K562 (cell line): ENCODE results near the gene UBE3B. TPM values are rescaled to one million over a fixed set of nuclear protein-coding genes. Genes with fewer than 3 reads are reported as not detected.

Experiments
- ATAC-seq: fragments of 200-7000 bp; cut with Tn5 transposase; 3 replicates; pipeline ENCODE4 v1.9.1; 2020; ENCODE audit warnings: moderate library complexity
- BruUV-seq: library from RNA; stranded (reverse); fragments of 400-500 nt; replicated peaks from 2 replicates; lab custom pipeline; 2021; lab: Mats Ljungman, UMichigan
- CTCF ChIA-PET: fragments of 300-600 bp; formaldehyde crosslinking; extraction: SDS; loops from one replicate; lab custom pipeline; 2021; ENCODE audit warnings: low intra/inter-chr PET ratio; lab: Yijun Ruan, JAX
- POLR2A ChIA-PET: fragments of 300-600, 350-650 bp; sonication (Branson Sonifier 250); formaldehyde crosslinking; extraction: SDS; loops from one replicate; lab custom pipeline; 2021; ENCODE audit warnings: antibody characterized with exemption, inconsistent platforms; lab: Yijun Ruan, JAX
- DNase-seq, 4 experiments: peaks; one replicate each; pipeline versions ENCODE4 v3.0.0 to v3.0.0-alpha.2; 2011 to 2018; ENCODE audit warnings: low spot score in 3 of 4, mixed read lengths in 3 of 4; ENCODE audit errors: extremely low read depth in 1 of 4
- FAIRE-seq: peaks from 2 replicates; lab custom pipeline; 2011; peaks lifted over from hg19 to GRCh38; lab: Jason Lieb, UNC
- H2AFZ ChIP-seq: 2 replicates; pipeline ENCODE4 v1.6.0; 2011; ENCODE audit warnings: low read depth, low read length, control low read depth, inconsistent platforms
- H3K27ac ChIP-seq: fragments of 200-600 bp; 3 replicates; pipeline ENCODE4 v1.8.0; 2011; ENCODE audit warnings: low read depth, mild to moderate bottlenecking, control low read depth, inconsistent platforms, low read length, moderate library complexity, mixed read lengths; ENCODE audit errors: extremely low read depth
- H3K27me3 ChIP-seq, 2 experiments: fragments of 300-600 bp in 1 of 2; 2 replicates in 1 of 2; 3 replicates in 1 of 2; pipeline versions ENCODE4 v1.6.0 to v1.8.0; 2011; ENCODE audit warnings: inconsistent platforms in 2 of 2, low read length in 2 of 2, mild to moderate bottlenecking in 1 of 2, mixed read lengths in 1 of 2, moderate library complexity in 1 of 2; ENCODE audit not compliant: control insufficient read depth in 2 of 2, insufficient read depth in 2 of 2
- H3K36me3 ChIP-seq: fragments of 300-600 bp; 3 replicates; pipeline ENCODE4 v1.8.0; 2011; ENCODE audit warnings: mild to moderate bottlenecking, low read length, inconsistent platforms; ENCODE audit not compliant: control insufficient read depth, insufficient read depth
- H3K4me1 ChIP-seq, 2 experiments: fragments of 200-600 bp in 1 of 2; replicated peaks in 1 of 2; 2 replicates in 1 of 2; 3 replicates in 1 of 2; pipeline versions ENCODE4 v1.5.1 to v1.8.0; 2011; ENCODE audit warnings: inconsistent platforms in 2 of 2, low read length in 2 of 2, mild to moderate bottlenecking in 1 of 2, mixed read lengths in 1 of 2, moderate library complexity in 1 of 2; ENCODE audit not compliant: control insufficient read depth in 2 of 2, insufficient read depth in 2 of 2
- H3K4me2 ChIP-seq: 2 replicates; pipeline ENCODE4 v1.6.1; 2011; ENCODE audit warnings: low read length, control low read depth, inconsistent platforms, mixed read lengths; ENCODE audit not compliant: insufficient read depth
- H3K4me3 ChIP-seq: fragments of 200-600 bp; sonication (generic), shearing (Covaris generic); 2 replicates; pipeline ENCODE4 v1.5.1; 2016; ENCODE audit warnings: control low read depth, inconsistent platforms
- H3K79me2 ChIP-seq: fragments of 200-600 bp; 3 replicates; pipeline ENCODE4 v1.8.0; 2011; ENCODE audit warnings: low read length, inconsistent platforms; ENCODE audit not compliant: control insufficient read depth, insufficient read depth
- H3K9ac ChIP-seq, 2 experiments: 2 replicates each; pipeline versions ENCODE4 v1.6.0 to v1.6.1; 2011; ENCODE audit warnings: low read depth in 2 of 2, low read length in 2 of 2, control low read depth in 1 of 2, inconsistent platforms in 1 of 2, mild to moderate bottlenecking in 1 of 2, mixed read lengths in 1 of 2; ENCODE audit not compliant: insufficient read depth in 1 of 2
- H3K9me1 ChIP-seq: one replicate; pipeline ENCODE4 v1.6.0; 2011; ENCODE audit warnings: inconsistent platforms, mild to moderate bottlenecking, low read length, moderate library complexity; ENCODE audit not compliant: control insufficient read depth, insufficient read depth
- H3K9me3 ChIP-seq: replicated peaks from 2 replicates; pipeline ENCODE4 v1.5.1; 2011; ENCODE audit warnings: low read depth, low read length, inconsistent platforms; ENCODE audit not compliant: control insufficient read depth, insufficient read depth
- H4K20me1 ChIP-seq: replicated peaks from 2 replicates; pipeline ENCODE4 v1.6.1; 2011; ENCODE audit warnings: low read length, inconsistent platforms, mixed read lengths; ENCODE audit not compliant: control insufficient read depth, insufficient read depth
- ADNP ChIP-seq: fragments of 200-800 bp; sonication (Bioruptor generic); IDR thresholded peaks from 2 replicates; pipeline ENCODE4 v1.6.1; 2016; ENCODE audit warnings: missing genetic modification characterization, missing compliant biosample characterization
- CBFA2T2 ChIP-seq: fragments of 450-650 bp; conservative IDR thresholded peaks from 2 replicates; pipeline ENCODE4 v1.6.1; 2017; ENCODE audit warnings: mild to moderate bottlenecking
- EGR1 ChIP-seq: fragments of 450-650 bp; conservative IDR thresholded peaks from 2 replicates; pipeline ENCODE4 v1.6.1; 2017; ENCODE audit warnings: mild to moderate bottlenecking
- L3MBTL2 ChIP-seq: fragments of 450-650 bp; IDR thresholded peaks from 2 replicates; pipeline ENCODE4 v1.6.1; 2016; ENCODE audit warnings: mild to moderate bottlenecking, moderate library complexity
- MTA1 ChIP-seq: fragments of 450-650 bp; IDR thresholded peaks from 2 replicates; pipeline ENCODE4 v1.6.1; 2017; ENCODE audit warnings: borderline replicate concordance
- MYC ChIP-seq, 2 experiments: fragments of 250-450 bp in 1 of 2; sonication (Bioruptor Pico) in 1 of 2; IDR thresholded peaks; 2 replicates each; pipeline versions ENCODE4 v1.5.1 to v1.6.1; 2012 to 2021; ENCODE audit warnings: low read depth in 2 of 2, borderline replicate concordance in 1 of 2, improper control_type of control experiment in 1 of 2, low read length in 1 of 2, mild to moderate bottlenecking in 1 of 2, moderate library complexity in 1 of 2
- PHF21A ChIP-seq: fragments of 450-650 bp; IDR thresholded peaks from 2 replicates; pipeline ENCODE4 v1.6.1; 2017; ENCODE audit warnings: low read depth, borderline replicate concordance
- SETDB1 ChIP-seq: IDR thresholded peaks from one replicate; pipeline ENCODE4 v1.6.1; 2012; ENCODE audit warnings: low read length, control low read depth, inconsistent platforms
- SMARCA4 ChIP-seq: fragments of 450-650 bp; IDR thresholded peaks from 2 replicates; pipeline ENCODE4 v1.6.1; 2016
- SRSF3 ChIP-seq: fragments of 200-400 bp; formaldehyde crosslinking; IDR thresholded peaks from 2 replicates; pipeline ENCODE4 v1.6.1; 2016; ENCODE audit warnings: mild to moderate bottlenecking, low read length, moderate library complexity; ENCODE audit not compliant: insufficient read depth
- ZNF143 ChIP-seq: sonication (generic); formaldehyde crosslinking; IDR thresholded peaks from 2 replicates; pipeline ENCODE4 v1.9.0; 2022; ENCODE audit warnings: mild to moderate bottlenecking, missing genetic modification reagents
- ZNF436 ChIP-seq: fragments of 250-450, 450-650 bp; sonication (Bioruptor Pico); formaldehyde crosslinking; IDR thresholded peaks from 2 replicates; pipeline ENCODE4 v1.7.0; 2020; ENCODE audit warnings: mild to moderate bottlenecking
- WGBS: fragments of 100-300 bp; shearing (Covaris generic); methylation state at CpG from one replicate; pipeline ENCODE4 v1.1.6; 2016; ENCODE audit warnings: low coverage, mixed read lengths; ENCODE audit not compliant: insufficient coverage; ENCODE audit errors: missing lambda C conversion rate; 5-methylcytosine and 5-hydroxymethylcytosine counted together
- in situ Hi-C: fragments of 300-500 bp; cut with MboI; formaldehyde crosslinking; loops from 4 replicates; pipeline ENCODE4 v1.15.0; 2018; ENCODE audit warnings: inconsistent platforms, mixed read lengths
- intact Hi-C: fragments of 100-400 bp; cut with micrococcal nuclease; formaldehyde crosslinking; loops from 2 replicates; pipeline ENCODE4 v1.14.2; 2022
- polyA plus RNA-seq, 8 experiments: library from polyadenylated mRNA; depleted of rRNA in 4 of 8; stranded (reverse) in 5 of 8; unstranded in 3 of 8; fragments of >200 nt; fragmentation: Nextera tagmentation in 2 of 8; fragmentation: Illumina TruSeq in 1 of 8; extraction: Ambion mirVana in 2 of 8; extraction: Trizol in 1 of 8; gene quantifications; 2 replicates each; pipeline versions ENCODE4 v1.2.1 to v1.2.3, GENCODE V29; 2011 to 2014; ENCODE audit warnings: inconsistent platforms in 1 of 8, missing spikeins in 1 of 8
- total RNA-seq, 7 experiments: library from RNA; depleted of rRNA in 6 of 7; stranded (reverse); fragments of >200 nt in 6 of 7; fragmentation: Illumina TruSeq in 2 of 7; extraction: Trizol in 2 of 7; gene quantifications; 2 replicates each; pipeline versions ENCODE4 v1.2.1 to v1.2.3, GENCODE V29; 2011 to 2021; ENCODE audit warnings: low replicate concordance in 1 of 7
- TF ChIP-seq, protein P1 (sequence below): fragments of 250-450 bp; sonication (Bioruptor Pico); IDR thresholded peaks from 2 replicates; pipeline ENCODE4 v1.5.0; 2022; ENCODE audit warnings: mild to moderate bottlenecking
- TF ChIP-seq, protein P2 (sequence below): sonication (generic); formaldehyde crosslinking; IDR thresholded peaks from 2 replicates; pipeline ENCODE4 v1.9.0; 2022; ENCODE audit warnings: mild to moderate bottlenecking, missing genetic modification reagents
- TF ChIP-seq, protein P3 (sequence below): fragments of 450-650 bp; IDR thresholded peaks from 2 replicates; pipeline ENCODE4 v1.6.1; 2017; ENCODE audit warnings: mild to moderate bottlenecking, moderate library complexity
- TF ChIP-seq, protein P4 (sequence below), 2 experiments: fragments of 450-650 bp in 1 of 2; IDR thresholded peaks; 2 replicates each; pipeline ENCODE4 v1.6.1; 2011 to 2017; ENCODE audit warnings: low read depth in 2 of 2, antibody characterized with exemption in 1 of 2, borderline replicate concordance in 1 of 2, low read length in 1 of 2, mild to moderate bottlenecking in 1 of 2, mixed read lengths in 1 of 2; ENCODE audit not compliant: control insufficient read depth in 1 of 2
- TF ChIP-seq, protein P5 (sequence below): fragments of 250-450 bp; sonication (Bioruptor Pico); IDR thresholded peaks from 2 replicates; pipeline ENCODE4 v1.8.0; 2022; ENCODE audit warnings: moderate library complexity, mild to moderate bottlenecking, inconsistent platforms

UBE3B gene
- total and polyA plus RNA-seq, 9 of the 15 experiments (the other 6 are each of a cell fraction or from before 2014, with no cell fraction given): 7.6 to 23.6 (median 15.5) TPM

DNA sequence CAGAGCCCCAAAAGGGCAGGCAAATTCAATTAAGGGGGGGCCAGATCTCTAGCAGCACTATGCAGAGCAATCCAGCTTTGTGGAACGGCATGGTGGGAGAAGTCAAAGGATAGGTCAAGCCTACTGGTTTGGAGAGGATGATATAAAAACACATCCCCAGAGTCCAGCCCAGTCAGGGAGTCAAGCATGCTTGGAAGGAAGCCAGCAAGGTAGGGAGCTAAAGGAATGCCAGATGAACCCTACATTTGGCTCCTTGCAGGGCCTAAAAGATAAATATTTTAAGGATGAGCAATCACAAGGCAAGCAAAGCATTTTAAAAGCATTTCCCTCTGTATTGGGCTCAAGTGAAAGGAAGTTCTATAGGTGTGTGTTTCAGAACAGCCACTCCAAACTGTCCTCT is 21.7 kb upstream of the UBE3B start:
- no peak for FAIRE-seq

More for the DNA sequence above, 21.7 kb upstream of the UBE3B start:
- no peaks in the 10 kb centered on the region for H3K9me3 ChIP-seq
- ATAC-seq (no peak), DNase-seq (no peak)
- peaks cover 90% of the 10 kb centered on the region for H3K36me3 ChIP-seq
- peaks cover 16% of the 10 kb centered on the region for H3K79me2 ChIP-seq
- CTCF ChIA-PET: no interaction called here
- no peak overlapping the region for H3K9ac ChIP-seq
- H3K4me3 ChIP-seq: no peak overlapping the region
- intact Hi-C loops (no loop called here), in situ Hi-C loops (no loop called here)
- H3K4me2 ChIP-seq: no peak overlapping the region
- H4K20me1 ChIP-seq: no peaks in the 10 kb centered on the region
- no peaks in the 10 kb centered on the region for H3K9me1 ChIP-seq
- H2AFZ ChIP-seq: no peak overlapping the region
- no TSS peak for BruUV-seq
- H3K27me3 ChIP-seq: no peaks in the 10 kb centered on the region
- no peak overlapping the region for H3K27ac ChIP-seq
- POLR2A ChIA-PET: no interaction called here
- H3K4me1 ChIP-seq: peaks cover 12% of the 10 kb centered on the region in 2 experiments
- 94% methylated on average over 1 of the region's 1 CpG for WGBS
- TF ChIP-seq CBFA2T2: no peak
- TF ChIP-seq SMARCA4: no peak
- TF ChIP-seq, protein P1, sequence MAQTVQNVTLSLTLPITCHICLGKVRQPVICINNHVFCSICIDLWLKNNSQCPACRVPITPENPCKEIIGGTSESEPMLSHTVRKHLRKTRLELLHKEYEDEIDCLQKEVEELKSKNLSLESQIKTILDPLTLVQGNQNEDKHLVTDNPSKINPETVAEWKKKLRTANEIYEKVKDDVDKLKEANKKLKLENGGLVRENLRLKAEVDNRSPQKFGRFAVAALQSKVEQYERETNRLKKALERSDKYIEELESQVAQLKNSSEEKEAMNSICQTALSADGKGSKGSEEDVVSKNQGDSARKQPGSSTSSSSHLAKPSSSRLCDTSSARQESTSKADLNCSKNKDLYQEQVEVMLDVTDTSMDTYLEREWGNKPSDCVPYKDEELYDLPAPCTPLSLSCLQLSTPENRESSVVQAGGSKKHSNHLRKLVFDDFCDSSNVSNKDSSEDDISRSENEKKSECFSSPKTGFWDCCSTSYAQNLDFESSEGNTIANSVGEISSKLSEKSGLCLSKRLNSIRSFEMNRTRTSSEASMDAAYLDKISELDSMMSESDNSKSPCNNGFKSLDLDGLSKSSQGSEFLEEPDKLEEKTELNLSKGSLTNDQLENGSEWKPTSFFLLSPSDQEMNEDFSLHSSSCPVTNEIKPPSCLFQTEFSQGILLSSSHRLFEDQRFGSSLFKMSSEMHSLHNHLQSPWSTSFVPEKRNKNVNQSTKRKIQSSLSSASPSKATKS: no peak
- TF ChIP-seq, protein P2, sequence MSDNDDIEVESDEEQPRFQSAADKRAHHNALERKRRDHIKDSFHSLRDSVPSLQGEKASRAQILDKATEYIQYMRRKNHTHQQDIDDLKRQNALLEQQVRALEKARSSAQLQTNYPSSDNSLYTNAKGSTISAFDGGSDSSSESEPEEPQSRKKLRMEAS: no peak
- no peak for TF ChIP-seq PHF21A
- no peak for TF ChIP-seq SETDB1
- TF ChIP-seq, protein P3, sequence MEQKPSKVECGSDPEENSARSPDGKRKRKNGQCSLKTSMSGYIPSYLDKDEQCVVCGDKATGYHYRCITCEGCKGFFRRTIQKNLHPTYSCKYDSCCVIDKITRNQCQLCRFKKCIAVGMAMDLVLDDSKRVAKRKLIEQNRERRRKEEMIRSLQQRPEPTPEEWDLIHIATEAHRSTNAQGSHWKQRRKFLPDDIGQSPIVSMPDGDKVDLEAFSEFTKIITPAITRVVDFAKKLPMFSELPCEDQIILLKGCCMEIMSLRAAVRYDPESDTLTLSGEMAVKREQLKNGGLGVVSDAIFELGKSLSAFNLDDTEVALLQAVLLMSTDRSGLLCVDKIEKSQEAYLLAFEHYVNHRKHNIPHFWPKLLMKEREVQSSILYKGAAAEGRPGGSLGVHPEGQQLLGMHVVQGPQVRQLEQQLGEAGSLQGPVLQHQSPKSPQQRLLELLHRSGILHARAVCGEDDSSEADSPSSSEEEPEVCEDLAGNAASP: no peak
- TF ChIP-seq SRSF3: no peak
- TF ChIP-seq EGR1: no peak
- TF ChIP-seq, protein P4, sequence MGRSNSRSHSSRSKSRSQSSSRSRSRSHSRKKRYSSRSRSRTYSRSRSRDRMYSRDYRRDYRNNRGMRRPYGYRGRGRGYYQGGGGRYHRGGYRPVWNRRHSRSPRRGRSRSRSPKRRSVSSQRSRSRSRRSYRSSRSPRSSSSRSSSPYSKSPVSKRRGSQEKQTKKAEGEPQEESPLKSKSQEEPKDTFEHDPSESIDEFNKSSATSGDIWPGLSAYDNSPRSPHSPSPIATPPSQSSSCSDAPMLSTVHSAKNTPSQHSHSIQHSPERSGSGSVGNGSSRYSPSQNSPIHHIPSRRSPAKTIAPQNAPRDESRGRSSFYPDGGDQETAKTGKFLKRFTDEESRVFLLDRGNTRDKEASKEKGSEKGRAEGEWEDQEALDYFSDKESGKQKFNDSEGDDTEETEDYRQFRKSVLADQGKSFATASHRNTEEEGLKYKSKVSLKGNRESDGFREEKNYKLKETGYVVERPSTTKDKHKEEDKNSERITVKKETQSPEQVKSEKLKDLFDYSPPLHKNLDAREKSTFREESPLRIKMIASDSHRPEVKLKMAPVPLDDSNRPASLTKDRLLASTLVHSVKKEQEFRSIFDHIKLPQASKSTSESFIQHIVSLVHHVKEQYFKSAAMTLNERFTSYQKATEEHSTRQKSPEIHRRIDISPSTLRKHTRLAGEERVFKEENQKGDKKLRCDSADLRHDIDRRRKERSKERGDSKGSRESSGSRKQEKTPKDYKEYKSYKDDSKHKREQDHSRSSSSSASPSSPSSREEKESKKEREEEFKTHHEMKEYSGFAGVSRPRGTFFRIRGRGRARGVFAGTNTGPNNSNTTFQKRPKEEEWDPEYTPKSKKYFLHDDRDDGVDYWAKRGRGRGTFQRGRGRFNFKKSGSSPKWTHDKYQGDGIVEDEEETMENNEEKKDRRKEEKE (IDR thresholded peaks at IDR 0.05; ENCODE audit: borderline replicate concordance in 1 of 2, control insufficient read depth in 1 of 2, low read depth in 2 of 2, low read length in 1 of 2): no peak
- no peak for TF ChIP-seq ADNP (tag)
- TF ChIP-seq MYC (IDR thresholded peaks at IDR 0.05; ENCODE audit: low read depth, low read length): no peak
- TF ChIP-seq MYC (CRISPR knock-in tag; IDR thresholded peaks at IDR 0.05; ENCODE audit: borderline replicate concordance, low read depth): no peak
- TF ChIP-seq L3MBTL2: no peak
- TF ChIP-seq MTA1: no peak
- no peak for TF ChIP-seq ZNF143 (CRISPR knock-in tag)
- no peak for TF ChIP-seq ZNF436 (CRISPR knock-in tag)
- TF ChIP-seq, protein P5, sequence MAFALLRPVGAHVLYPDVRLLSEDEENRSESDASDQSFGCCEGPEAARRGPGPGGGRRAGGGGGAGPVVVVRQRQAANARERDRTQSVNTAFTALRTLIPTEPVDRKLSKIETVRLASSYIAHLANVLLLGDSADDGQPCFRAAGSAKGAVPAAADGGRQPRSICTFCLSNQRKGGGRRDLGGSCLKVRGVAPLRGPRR (CRISPR knock-in tag): no peak
